ENCODE data around the gene ANO1. TPM values are rescaled to one million over a fixed set of nuclear protein-coding genes. Genes with fewer than 3 reads are reported as not detected.

The ANO1 gene
- total RNA-seq, 1 donor from 2014 or later, result not detected

DNA sequence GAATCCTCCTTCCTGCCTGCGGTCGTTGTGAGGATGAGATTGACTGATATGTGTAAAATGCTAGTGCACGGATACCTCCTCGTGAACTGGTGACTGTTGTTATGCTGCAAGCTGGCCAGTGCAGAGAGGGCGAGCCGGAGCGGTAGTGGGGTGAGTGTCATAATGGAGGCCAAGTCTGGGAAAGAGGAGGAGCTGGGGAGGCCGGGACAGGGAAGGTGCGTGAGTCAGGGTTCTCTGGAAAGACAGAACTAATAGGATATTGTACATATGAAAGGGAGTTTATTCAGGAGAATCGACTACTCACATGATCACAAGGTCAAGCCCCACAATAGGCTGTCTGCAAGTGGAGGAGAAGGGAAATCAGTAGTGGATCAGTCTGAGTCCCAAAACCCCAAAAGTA lies 68.2 kb downstream of the ANO1 start:
- H3K27me3 Mint-ChIP-seq (ENCODE audit: unreplicated experiment), result peaks cover 42% of the 10 kb centered on the region
- H3K4me3 Mint-ChIP-seq (ENCODE audit: unreplicated experiment), result no peak overlapping the region
- H3K4me1 Mint-ChIP-seq (ENCODE audit: unreplicated experiment), result peaks cover 18% of the 10 kb centered on the region
- no peaks in the 10 kb centered on the region for H3K36me3 Mint-ChIP-seq (ENCODE audit: unreplicated experiment)
- H3K9me3 Mint-ChIP-seq (ENCODE audit: unreplicated experiment), result no peaks in the 10 kb centered on the region
- TF ChIP-seq, protein P1, sequence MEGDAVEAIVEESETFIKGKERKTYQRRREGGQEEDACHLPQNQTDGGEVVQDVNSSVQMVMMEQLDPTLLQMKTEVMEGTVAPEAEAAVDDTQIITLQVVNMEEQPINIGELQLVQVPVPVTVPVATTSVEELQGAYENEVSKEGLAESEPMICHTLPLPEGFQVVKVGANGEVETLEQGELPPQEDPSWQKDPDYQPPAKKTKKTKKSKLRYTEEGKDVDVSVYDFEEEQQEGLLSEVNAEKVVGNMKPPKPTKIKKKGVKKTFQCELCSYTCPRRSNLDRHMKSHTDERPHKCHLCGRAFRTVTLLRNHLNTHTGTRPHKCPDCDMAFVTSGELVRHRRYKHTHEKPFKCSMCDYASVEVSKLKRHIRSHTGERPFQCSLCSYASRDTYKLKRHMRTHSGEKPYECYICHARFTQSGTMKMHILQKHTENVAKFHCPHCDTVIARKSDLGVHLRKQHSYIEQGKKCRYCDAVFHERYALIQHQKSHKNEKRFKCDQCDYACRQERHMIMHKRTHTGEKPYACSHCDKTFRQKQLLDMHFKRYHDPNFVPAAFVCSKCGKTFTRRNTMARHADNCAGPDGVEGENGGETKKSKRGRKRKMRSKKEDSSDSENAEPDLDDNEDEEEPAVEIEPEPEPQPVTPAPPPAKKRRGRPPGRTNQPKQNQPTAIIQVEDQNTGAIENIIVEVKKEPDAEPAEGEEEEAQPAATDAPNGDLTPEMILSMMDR (IDR thresholded peaks at IDR 0.05), result no peak
- no peak for DNase-seq (ENCODE audit: extremely low spot score, unreplicated experiment)
- no peak overlapping the region for H3K27ac Mint-ChIP-seq (ENCODE audit: unreplicated experiment)

DNA sequence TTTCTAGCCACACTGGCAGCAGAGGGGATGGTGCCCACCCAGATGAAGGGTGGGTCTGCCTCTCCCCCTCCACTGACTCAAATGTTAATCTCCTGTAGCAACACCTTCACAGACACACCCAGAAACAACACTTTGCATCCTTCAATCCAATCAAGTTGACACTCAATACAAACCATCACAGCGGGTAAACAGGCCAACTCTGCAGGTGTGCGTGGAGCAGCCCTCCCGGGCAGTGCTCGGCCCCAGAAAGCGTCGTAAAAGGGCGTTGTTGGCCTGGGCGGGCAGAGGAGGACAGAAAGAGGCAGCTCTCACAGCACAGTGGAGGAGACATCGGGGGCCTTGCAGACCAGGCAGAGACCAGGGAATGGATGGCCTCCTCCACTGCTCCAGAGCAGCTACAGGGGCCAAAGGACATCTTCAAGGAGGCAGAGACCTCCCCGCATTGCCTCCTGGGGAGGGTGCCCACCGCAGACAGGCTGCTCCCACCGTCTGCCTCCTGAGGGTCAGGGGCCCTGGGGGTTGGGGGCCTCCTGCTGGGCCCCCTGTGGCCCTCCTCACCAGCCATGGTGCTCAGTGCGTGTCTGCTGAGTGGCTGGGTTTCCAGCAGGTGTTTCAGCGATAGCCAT lies 68.9 kb downstream of the ANO1 start:
- H3K4me1 Mint-ChIP-seq (ENCODE audit: unreplicated experiment), result peaks cover 11% of the 10 kb centered on the region
- H3K4me3 Mint-ChIP-seq (ENCODE audit: unreplicated experiment), result no peak overlapping the region
- peaks cover 41% of the 10 kb centered on the region for H3K27me3 Mint-ChIP-seq (ENCODE audit: unreplicated experiment)
- H3K27ac Mint-ChIP-seq (ENCODE audit: unreplicated experiment), result no peak overlapping the region
- no peaks in the 10 kb centered on the region for H3K9me3 Mint-ChIP-seq (ENCODE audit: unreplicated experiment)
- no peak for DNase-seq (ENCODE audit: extremely low spot score, unreplicated experiment)
- TF ChIP-seq, protein P1 (IDR thresholded peaks at IDR 0.05), result no peak
- no peaks in the 10 kb centered on the region for H3K36me3 Mint-ChIP-seq (ENCODE audit: unreplicated experiment)

DNA sequence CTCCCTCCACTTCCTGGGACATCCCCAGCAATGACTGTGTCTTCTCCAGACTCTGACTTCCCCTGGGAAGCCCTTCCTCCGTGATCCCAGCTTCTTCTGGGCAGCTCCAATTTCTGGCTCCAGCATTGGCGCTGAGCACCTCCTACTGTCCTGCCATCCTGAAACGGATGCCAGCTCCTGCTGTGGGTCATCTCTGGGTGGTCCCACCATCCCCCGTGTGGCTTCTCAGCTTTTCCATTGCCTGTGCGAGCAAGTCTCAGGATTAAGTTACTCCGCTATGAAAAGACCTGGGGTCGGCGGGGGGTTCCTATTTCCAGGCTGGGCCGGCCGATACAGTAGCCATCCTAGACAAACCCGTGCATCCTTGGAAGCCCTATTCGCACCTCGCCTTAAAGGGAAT lies 69.6 kb downstream of the ANO1 start:
- H3K4me1 Mint-ChIP-seq (ENCODE audit: unreplicated experiment), result peaks cover 4% of the 10 kb centered on the region
- H3K4me3 Mint-ChIP-seq (ENCODE audit: unreplicated experiment), result no peak overlapping the region
- TF ChIP-seq, protein P1 (IDR thresholded peaks at IDR 0.05), result no peak
- no peaks in the 10 kb centered on the region for H3K36me3 Mint-ChIP-seq (ENCODE audit: unreplicated experiment)
- no peak overlapping the region for H3K27ac Mint-ChIP-seq (ENCODE audit: unreplicated experiment)
- no peaks in the 10 kb centered on the region for H3K9me3 Mint-ChIP-seq (ENCODE audit: unreplicated experiment)
- H3K27me3 Mint-ChIP-seq (ENCODE audit: unreplicated experiment), result peaks cover 44% of the 10 kb centered on the region
- DNase-seq (ENCODE audit: extremely low spot score, unreplicated experiment), result no peak

DNA sequence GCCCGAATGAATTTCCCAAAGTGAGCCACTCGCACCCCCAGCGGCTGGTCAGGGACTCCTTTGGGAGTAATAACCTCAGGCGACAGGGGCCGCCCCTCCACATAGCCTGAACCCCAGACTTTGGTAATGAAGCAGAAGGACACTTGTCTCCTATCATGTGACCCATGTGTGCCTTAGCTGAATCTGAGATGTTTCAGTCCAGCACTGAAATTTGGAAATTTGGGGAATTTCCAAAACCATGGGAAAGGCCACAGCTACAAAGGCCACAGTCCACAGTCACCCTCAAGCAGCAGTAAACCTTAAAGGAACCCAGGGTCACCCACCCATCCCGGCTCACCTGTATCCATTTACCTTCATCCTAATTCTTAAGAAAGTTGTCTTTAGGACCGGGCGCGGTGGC lies 73.6 kb downstream of the ANO1 start:
- Mint-ChIP-seq H3K36me3 (ENCODE audit: unreplicated experiment) (no peaks in the 10 kb centered on the region), H3K27ac (ENCODE audit: unreplicated experiment) (no peak overlapping the region)
- TF ChIP-seq, protein P1 (IDR thresholded peaks at IDR 0.05), result no peak

DNA sequence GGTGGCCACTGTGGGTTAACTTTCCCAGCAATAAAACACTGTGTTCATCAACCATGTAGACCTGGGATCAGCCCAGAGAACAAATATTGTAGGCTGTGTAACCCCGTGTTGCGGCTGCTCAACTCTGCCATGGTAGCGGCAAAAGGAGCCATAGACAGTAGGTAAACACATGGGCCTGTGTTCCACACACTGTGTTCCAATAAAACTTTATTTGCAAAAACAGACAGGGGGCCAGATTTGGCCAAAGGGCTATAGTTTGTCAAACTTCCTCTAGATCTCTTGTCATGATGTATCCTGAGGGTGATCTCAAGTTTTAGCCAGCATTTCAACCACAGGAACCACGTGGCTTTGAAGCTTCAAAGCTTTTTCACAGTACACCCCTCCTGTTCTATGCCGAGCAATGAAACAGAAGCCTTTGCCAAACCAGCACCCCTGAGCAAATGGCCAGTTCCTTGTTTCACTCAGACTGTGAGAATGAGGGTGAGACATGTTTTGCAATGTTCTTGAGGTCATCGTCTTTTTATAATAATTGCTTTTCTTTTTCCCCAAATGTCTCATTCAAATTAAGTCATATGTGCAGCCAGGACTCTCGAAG lies 75.1 kb downstream of the ANO1 start:
- TF ChIP-seq, protein P1 (IDR thresholded peaks at IDR 0.05), result no peak
- Mint-ChIP-seq H3K9me3 (ENCODE audit: unreplicated experiment) (peaks cover 4% of the 10 kb centered on the region), H3K4me1 (ENCODE audit: unreplicated experiment) (peaks cover 6% of the 10 kb centered on the region), H3K27me3 (ENCODE audit: unreplicated experiment) (peaks cover 21% of the 10 kb centered on the region), H3K27ac (ENCODE audit: unreplicated experiment) (no peak overlapping the region), H3K4me3 (ENCODE audit: unreplicated experiment) (no peak overlapping the region), H3K36me3 (ENCODE audit: unreplicated experiment) (no peaks in the 10 kb centered on the region)
- DNase-seq (ENCODE audit: extremely low spot score, unreplicated experiment), result no peak

More for the DNA sequence above, 73.6 kb downstream of the ANO1 start:
- peaks cover 29% of the 10 kb centered on the region for H3K27me3 Mint-ChIP-seq (ENCODE audit: unreplicated experiment)
- no peak overlapping the region for H3K4me3 Mint-ChIP-seq (ENCODE audit: unreplicated experiment)
- peaks cover 4% of the 10 kb centered on the region for H3K9me3 Mint-ChIP-seq (ENCODE audit: unreplicated experiment)
- peaks cover 4% of the 10 kb centered on the region for H3K4me1 Mint-ChIP-seq (ENCODE audit: unreplicated experiment)
- DNase-seq (ENCODE audit: extremely low spot score, unreplicated experiment), result no peak

All from osteocyte (in vitro differentiated cells).